NB4 (cell line): ENCODE data around the gene SPATA21.

Experiments
- CTCF ChIP-seq: IDR thresholded peaks from one replicate; pipeline ENCODE4 v1.5.1; 2012; ENCODE audit warnings: low read depth, low read length
- TF ChIP-seq, protein P1 (sequence below): IDR thresholded peaks from 2 replicates; pipeline ENCODE4 v1.6.1; 2011; ENCODE audit warnings: low read depth, low read length

GRCh38 chr1:16484501-16484835, 47.2 kb upstream of the SPATA21 start:
- no peak for TF ChIP-seq CTCF
- TF ChIP-seq, protein P1, sequence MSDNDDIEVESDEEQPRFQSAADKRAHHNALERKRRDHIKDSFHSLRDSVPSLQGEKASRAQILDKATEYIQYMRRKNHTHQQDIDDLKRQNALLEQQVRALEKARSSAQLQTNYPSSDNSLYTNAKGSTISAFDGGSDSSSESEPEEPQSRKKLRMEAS: no peak
